Subcutaneous adipose tissue (tissue), 4 donors: Measurements from ENCODE around the gene EHD4. TPM values are rescaled to one million over a fixed set of nuclear protein-coding genes. Genes with fewer than 3 reads are reported as not detected.

Source experiments
- total RNA-seq, 4 donors: library from RNA; depleted of rRNA; stranded (reverse); fragments of >200 nt; gene quantifications; one replicate each; pipeline ENCODE4 v1.1.0, GENCODE V29; 2016
- TF ChIP-seq, protein P1 (sequence below): fragments of 450-650 bp; IDR thresholded peaks from one replicate; pipeline ENCODE4 v1.5.1; 2016; ENCODE audit warnings: low read depth, mild to moderate bottlenecking, control low read depth, antibody characterized with exemption, moderate library complexity

The EHD4 gene
- total RNA-seq, 4 donors from 2014 or later: 24.8 to 43.2 (median 33.0) TPM

- TF ChIP-seq, protein P1, sequence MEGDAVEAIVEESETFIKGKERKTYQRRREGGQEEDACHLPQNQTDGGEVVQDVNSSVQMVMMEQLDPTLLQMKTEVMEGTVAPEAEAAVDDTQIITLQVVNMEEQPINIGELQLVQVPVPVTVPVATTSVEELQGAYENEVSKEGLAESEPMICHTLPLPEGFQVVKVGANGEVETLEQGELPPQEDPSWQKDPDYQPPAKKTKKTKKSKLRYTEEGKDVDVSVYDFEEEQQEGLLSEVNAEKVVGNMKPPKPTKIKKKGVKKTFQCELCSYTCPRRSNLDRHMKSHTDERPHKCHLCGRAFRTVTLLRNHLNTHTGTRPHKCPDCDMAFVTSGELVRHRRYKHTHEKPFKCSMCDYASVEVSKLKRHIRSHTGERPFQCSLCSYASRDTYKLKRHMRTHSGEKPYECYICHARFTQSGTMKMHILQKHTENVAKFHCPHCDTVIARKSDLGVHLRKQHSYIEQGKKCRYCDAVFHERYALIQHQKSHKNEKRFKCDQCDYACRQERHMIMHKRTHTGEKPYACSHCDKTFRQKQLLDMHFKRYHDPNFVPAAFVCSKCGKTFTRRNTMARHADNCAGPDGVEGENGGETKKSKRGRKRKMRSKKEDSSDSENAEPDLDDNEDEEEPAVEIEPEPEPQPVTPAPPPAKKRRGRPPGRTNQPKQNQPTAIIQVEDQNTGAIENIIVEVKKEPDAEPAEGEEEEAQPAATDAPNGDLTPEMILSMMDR: no peak
Observed at GRCh38 chr15:41994171-41994650, 21.9 kb upstream of the EHD4 start.

DNA sequence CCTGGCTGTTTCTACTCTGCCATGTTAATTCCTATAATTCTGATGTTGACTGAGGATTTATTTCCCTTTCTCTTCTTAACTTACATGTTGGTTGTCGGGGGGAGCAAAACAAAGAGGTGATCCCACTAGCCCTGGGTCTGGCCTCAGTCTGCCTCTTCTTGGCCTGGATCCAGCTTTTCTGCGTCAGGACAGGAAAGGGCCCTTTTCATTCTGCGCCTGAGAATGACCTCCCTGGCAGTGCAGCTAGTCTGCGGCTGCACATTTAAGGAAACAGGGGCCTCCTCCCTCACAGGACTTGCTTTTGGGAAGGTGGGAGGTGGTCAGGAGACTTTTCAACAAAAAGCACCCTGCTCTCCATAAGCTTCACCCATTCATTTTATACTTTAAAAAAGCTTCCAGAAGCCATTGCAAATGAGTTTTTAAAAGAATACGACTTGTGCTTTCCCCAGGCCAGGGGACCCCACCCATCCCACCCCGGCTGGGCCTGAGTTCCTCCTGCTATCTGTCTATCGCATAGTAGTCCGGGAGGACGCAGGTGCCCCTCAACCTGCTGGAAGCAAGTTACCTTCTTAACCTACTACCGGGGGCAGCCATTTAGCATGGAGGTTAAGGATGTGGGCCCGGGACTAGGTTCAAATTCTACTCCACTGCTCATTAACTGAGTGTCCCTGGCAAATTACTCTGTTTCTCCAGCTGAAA is 21.3 kb upstream of the EHD4 start:
- TF ChIP-seq, protein P1: no peak

- TF ChIP-seq, protein P1: no peak
Observed at GRCh38 chr15:41992803-41993190, 20.4 kb upstream of the EHD4 start.

GRCh38 chr15:41992151-41992802 is 19.9 kb upstream of the EHD4 start:
- TF ChIP-seq, protein P1: no peak

DNA sequence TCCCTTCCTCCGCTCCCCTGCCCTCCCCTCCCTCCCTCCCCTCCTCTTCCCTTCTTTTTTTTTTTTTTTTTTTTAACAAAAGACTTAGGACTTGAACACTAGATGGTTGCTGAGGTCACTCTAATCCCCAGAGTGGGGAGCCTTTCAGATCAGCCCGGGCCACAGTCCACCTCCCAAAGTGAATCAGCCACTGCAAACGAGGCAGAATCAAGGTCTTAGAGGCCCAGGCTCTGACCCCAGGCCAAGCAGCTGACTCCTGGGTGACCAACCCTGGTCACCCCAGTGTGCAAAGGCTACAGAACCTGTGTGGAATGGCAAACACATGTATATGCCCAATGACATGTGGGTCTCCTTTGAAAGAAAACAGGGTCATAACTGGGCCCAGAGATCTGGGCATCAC is 18.3 kb upstream of the EHD4 start:
- TF ChIP-seq, protein P1: no peak

DNA sequence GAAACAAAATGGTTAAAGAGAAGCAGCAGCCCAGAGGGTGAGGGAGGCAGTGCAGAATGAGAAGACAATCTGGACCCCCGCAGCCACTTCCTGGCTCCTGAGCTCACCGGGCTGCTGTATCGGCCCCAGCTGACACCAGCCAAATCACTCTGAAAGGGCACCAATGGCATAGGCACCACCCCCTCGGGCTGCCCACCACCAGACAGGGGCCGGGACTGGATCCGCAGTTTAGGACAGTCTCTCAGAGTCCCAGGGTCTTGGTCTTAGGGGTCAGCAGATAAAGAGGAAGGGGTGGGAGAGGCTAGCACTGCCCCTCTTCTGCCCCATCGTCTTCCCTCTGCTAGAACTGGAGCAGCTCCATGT is 17.9 kb upstream of the EHD4 start:
- TF ChIP-seq, protein P1: no peak

DNA sequence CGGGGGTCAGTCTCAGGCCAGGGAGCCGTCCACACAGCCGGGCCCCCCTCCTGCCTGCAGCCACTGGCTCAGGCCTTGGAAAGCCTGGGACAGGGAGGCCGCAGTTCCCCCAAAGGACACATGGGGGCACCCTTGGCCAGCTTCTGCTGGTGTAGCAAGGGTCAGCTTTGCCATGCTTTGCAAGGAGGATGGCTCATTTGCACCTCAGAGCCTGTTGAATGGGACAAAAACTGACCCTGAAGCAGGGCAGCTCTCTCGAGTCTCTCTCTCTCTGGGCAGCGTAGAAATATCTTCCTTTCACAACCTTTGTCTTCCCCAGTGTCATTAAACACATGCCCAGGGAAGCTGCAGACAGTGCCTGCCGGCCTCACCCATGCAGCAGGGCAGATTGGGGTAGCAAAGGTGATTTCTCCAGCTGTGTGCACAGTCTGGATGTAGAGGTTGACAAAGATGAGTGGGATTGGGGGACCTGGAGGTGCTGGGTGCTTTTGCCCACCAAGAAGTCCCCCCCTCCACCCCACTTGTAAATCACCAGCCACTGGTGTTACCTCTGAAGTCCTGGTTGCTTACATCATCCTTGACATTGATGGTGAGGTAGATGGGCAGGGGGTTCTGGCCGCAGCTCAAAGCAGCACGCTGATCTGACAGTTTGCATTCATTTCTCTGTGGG is 17.4 kb upstream of the EHD4 start:
- TF ChIP-seq, protein P1: no peak
